Measurements from ENCODE around the gene RORC. TPM values are rescaled to one million over a fixed set of nuclear protein-coding genes. Genes with fewer than 3 reads are reported as not detected.

The RORC gene
- total RNA-seq, 6 experiments from 2014 or later, result not detected

DNA sequence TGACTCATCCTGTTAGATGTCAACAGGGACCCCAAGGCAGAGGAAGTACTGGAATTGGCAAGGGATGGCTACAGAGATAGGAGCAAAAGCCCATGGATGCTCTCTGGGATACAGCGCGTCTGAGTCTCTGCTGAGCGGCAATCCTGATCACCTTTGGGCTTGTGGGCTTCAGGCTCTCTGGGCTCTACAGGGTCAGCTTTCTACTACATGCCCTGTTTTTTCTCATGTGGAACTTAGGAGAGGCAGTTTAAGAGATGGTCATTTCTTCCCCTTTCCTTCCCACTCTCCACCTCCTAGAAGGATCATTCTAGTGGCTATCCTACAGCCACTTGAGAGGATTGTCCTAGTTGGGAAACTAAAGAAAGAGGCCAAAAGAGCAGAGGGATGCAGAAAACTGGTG is 27.7 kb downstream of the RORC start:
- H3K4me3 Mint-ChIP-seq, result no peak overlapping the region
- no peak for DNase-seq
- H3K36me3 Mint-ChIP-seq (ENCODE audit: low read depth), result no peaks in the 10 kb centered on the region
- peaks cover 8% of the 10 kb centered on the region for H3K4me1 Mint-ChIP-seq (ENCODE audit: low read depth)
- TF ChIP-seq, protein P1, sequence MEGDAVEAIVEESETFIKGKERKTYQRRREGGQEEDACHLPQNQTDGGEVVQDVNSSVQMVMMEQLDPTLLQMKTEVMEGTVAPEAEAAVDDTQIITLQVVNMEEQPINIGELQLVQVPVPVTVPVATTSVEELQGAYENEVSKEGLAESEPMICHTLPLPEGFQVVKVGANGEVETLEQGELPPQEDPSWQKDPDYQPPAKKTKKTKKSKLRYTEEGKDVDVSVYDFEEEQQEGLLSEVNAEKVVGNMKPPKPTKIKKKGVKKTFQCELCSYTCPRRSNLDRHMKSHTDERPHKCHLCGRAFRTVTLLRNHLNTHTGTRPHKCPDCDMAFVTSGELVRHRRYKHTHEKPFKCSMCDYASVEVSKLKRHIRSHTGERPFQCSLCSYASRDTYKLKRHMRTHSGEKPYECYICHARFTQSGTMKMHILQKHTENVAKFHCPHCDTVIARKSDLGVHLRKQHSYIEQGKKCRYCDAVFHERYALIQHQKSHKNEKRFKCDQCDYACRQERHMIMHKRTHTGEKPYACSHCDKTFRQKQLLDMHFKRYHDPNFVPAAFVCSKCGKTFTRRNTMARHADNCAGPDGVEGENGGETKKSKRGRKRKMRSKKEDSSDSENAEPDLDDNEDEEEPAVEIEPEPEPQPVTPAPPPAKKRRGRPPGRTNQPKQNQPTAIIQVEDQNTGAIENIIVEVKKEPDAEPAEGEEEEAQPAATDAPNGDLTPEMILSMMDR (IDR thresholded peaks at IDR 0.05), result no peak
- peaks cover 66% of the 10 kb centered on the region for H3K27me3 Mint-ChIP-seq (ENCODE audit: insufficient read depth)
- H3K27ac Mint-ChIP-seq, result no peak overlapping the region
- no peaks in the 10 kb centered on the region for H3K9me3 Mint-ChIP-seq

DNA sequence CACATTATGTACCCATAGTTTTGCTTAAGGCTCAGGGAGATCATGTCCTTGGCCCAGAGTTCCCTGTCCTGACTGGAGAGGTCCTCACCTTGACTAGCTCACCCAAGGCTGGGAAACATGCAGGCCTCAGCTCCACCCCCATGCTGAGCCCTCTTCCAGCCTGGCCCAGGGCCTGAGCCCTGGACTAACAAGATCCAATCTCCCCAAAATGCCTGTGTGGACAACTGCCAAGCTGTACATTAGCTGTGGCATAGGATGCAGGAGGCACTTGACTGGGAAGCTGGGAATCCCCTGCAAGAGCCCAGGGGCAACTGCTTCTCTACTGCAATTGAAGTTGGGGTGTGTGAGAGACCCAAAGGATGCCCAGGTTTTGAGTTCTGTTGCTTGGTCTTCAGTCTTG is 28.4 kb downstream of the RORC start:
- no peak for DNase-seq
- Mint-ChIP-seq H3K4me1 (ENCODE audit: low read depth) (peaks cover 8% of the 10 kb centered on the region), H3K9me3 (no peaks in the 10 kb centered on the region), H3K27ac (no peak overlapping the region), H3K36me3 (ENCODE audit: low read depth) (no peaks in the 10 kb centered on the region), H3K4me3 (no peak overlapping the region), H3K27me3 (ENCODE audit: insufficient read depth) (peaks cover 70% of the 10 kb centered on the region)
- TF ChIP-seq, protein P1 (IDR thresholded peaks at IDR 0.05), result no peak

DNA sequence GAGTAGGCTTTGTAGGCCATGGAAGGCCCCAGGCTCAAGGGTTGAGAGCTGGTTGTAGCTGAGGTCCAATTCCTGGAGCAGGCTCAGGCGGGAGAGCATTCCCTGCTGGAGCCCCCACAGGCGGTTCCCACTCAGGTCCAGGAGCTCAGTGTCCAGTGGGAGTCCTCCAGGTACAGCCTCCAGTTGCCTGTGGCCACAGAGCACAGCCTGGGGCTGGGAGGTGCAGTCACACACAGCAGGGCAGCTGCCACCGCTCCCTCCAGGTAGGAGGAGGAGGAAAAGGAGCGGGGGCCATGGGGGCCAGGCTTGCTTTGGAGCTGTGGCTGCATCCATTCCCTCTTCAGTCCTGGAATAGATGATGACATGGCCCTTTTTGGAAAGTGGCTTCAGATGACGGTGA is 29.2 kb downstream of the RORC start:
- Mint-ChIP-seq H3K4me3 (no peak overlapping the region), H3K27ac (no peak overlapping the region), H3K9me3 (no peaks in the 10 kb centered on the region), H3K27me3 (ENCODE audit: insufficient read depth) (peaks cover 64% of the 10 kb centered on the region), H3K36me3 (ENCODE audit: low read depth) (no peaks in the 10 kb centered on the region), H3K4me1 (ENCODE audit: low read depth) (peaks cover 8% of the 10 kb centered on the region)
- TF ChIP-seq, protein P1 (IDR thresholded peaks at IDR 0.05), result no peak
- DNase-seq, result no peak

DNA sequence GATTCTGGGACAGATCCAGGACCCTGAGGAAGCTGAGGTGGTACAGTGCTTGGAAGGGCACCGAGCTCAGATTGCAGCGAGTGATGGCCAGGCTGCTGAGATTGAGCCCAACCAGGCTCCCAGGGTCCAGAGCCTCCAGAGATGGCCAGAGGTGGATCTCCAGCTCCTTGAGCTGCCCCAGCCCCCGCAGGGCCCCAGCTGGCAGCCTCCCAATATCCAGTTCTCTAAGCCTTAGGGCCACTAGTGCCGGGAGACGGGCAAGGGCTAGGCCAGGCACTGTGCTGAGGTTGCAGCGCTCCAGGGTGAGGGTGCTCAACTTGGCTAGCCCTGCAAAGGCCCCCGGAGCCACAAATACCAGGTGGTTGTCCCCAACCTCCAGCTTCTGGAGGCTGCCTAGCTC is 29.8 kb downstream of the RORC start:
- no peak for DNase-seq
- Mint-ChIP-seq H3K4me3 (no peak overlapping the region), H3K27ac (no peak overlapping the region), H3K9me3 (no peaks in the 10 kb centered on the region), H3K27me3 (ENCODE audit: insufficient read depth) (peaks cover 63% of the 10 kb centered on the region), H3K4me1 (ENCODE audit: low read depth) (peaks cover 8% of the 10 kb centered on the region), H3K36me3 (ENCODE audit: low read depth) (no peaks in the 10 kb centered on the region)
- TF ChIP-seq, protein P1 (IDR thresholded peaks at IDR 0.05), result no peak

DNA sequence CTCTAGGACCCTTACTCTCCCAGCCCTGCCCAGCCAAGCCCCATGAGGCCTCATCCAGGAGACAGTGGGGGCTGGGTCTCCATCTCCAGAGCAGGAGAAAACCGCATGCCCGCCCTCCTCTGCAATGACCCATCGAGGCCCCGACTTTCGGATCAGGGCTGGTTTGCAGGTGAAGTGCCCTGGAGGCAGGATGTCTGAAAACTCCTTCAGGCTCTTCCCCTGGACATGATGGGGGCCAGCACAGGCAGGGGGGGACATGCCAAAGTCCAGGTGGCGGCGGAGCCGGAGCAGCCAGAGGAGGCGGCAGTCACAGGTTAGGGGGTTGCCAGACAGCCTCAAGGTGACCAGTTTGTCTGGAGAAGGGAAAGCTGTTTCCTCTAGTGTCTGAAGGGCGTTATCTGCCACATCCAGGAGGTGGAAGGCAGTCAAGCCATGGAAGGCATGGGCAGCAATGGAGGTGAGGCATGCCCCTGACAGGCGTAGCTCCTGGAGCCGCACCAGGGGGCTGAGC is 30.2 kb downstream of the RORC start:
- TF ChIP-seq, protein P1 (IDR thresholded peaks at IDR 0.05), result no peak
- H3K27ac Mint-ChIP-seq, result no peak overlapping the region
- H3K4me3 Mint-ChIP-seq, result no peak overlapping the region
- no peak for DNase-seq
- H3K4me1 Mint-ChIP-seq (ENCODE audit: low read depth), result peaks cover 8% of the 10 kb centered on the region
- H3K9me3 Mint-ChIP-seq, result no peaks in the 10 kb centered on the region
- H3K36me3 Mint-ChIP-seq (ENCODE audit: low read depth), result no peaks in the 10 kb centered on the region
- peaks cover 62% of the 10 kb centered on the region for H3K27me3 Mint-ChIP-seq (ENCODE audit: insufficient read depth)

DNA sequence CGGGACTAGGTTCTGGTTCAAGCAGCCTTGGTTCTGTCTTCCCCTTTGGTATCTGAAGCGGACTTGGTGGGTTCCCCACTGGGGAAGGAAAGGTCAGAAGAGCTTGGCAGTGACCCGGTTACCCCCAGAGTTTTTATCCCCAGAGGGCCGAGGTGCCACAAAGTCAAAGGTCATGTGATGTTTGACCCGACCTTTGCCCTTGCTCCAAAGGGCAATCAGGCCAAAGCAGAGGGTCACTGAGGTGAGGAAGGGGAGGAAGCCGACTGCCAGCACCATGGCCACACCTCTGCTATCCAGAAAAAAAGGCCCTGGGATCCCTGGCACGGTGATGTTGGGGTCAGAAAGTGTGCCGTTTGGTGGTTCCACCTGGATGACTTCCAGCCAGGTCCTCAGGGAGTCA is 30.8 kb downstream of the RORC start:
- Mint-ChIP-seq H3K27me3 (ENCODE audit: insufficient read depth) (peaks cover 61% of the 10 kb centered on the region), H3K27ac (no peak overlapping the region), H3K4me1 (ENCODE audit: low read depth) (peaks cover 8% of the 10 kb centered on the region), H3K4me3 (no peak overlapping the region), H3K9me3 (no peaks in the 10 kb centered on the region), H3K36me3 (ENCODE audit: low read depth) (no peaks in the 10 kb centered on the region)
- DNase-seq, result no peak
- TF ChIP-seq, protein P1 (IDR thresholded peaks at IDR 0.05), result no peak
